ENCODE results near the gene ENPP7. TPM values are rescaled to one million over a fixed set of nuclear protein-coding genes. Genes with fewer than 3 reads are reported as not detected.
"Not testable (repeated sequence)": the region's sequence is repeated elsewhere in the genome, so short reads cannot be mapped to it uniquely, and the experiment has no call there.

ENPP7 gene
- total RNA-seq, 1 donor from 2014 or later, result not detected

DNA sequence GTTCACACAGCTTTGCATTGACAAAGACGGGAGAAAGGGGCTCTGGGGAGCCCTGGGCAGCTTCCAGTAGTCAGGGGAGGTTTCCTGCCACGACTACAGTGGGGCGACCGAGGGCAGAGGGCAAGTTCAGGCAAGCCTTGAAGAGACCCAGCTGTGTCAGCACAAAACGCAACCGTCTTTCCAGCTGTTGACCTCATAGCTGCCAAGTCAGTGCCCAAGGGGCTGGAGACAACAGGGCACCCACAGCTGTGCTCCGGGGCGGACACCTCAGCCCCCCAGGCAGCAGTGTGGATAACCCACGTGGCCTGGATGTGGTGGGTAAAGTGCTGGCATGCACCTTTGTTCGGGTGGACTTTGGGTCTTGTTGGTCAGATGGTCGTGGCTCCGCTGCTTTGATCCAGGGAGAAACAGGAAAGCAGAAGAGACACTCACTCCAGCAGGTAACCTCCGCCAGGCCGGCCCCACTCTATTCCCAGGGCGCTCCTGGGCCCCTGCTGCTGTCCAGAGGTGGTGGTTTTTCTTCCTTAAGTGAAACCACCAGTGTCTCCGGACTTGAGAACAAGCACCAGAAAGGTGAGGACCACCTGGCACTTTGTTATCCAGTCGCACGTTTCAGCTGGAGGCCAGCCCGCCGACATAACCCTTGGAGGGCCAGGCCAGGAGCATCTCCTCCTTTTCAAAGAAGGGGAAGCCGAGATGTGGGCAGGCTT lies 29.6 kb downstream of the ENPP7 start:
- Mint-ChIP-seq H3K4me1 (ENCODE audit: low read depth) (no peaks in the 10 kb centered on the region), H3K36me3 (ENCODE audit: low read depth) (no peaks in the 10 kb centered on the region), H3K27me3 (ENCODE audit: low read depth) (peaks cover 13% of the 10 kb centered on the region), H3K9me3 (ENCODE audit: low read depth) (no peaks in the 10 kb centered on the region), H3K4me3 (ENCODE audit: unreplicated experiment) (no peak overlapping the region), H3K27ac (ENCODE audit: unreplicated experiment) (no peak overlapping the region)
- TF ChIP-seq, protein P1, sequence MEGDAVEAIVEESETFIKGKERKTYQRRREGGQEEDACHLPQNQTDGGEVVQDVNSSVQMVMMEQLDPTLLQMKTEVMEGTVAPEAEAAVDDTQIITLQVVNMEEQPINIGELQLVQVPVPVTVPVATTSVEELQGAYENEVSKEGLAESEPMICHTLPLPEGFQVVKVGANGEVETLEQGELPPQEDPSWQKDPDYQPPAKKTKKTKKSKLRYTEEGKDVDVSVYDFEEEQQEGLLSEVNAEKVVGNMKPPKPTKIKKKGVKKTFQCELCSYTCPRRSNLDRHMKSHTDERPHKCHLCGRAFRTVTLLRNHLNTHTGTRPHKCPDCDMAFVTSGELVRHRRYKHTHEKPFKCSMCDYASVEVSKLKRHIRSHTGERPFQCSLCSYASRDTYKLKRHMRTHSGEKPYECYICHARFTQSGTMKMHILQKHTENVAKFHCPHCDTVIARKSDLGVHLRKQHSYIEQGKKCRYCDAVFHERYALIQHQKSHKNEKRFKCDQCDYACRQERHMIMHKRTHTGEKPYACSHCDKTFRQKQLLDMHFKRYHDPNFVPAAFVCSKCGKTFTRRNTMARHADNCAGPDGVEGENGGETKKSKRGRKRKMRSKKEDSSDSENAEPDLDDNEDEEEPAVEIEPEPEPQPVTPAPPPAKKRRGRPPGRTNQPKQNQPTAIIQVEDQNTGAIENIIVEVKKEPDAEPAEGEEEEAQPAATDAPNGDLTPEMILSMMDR (IDR thresholded peaks at IDR 0.05), result no peak
- peak; percentile 57 for DNase-seq (ENCODE audit: low spot score)

DNA sequence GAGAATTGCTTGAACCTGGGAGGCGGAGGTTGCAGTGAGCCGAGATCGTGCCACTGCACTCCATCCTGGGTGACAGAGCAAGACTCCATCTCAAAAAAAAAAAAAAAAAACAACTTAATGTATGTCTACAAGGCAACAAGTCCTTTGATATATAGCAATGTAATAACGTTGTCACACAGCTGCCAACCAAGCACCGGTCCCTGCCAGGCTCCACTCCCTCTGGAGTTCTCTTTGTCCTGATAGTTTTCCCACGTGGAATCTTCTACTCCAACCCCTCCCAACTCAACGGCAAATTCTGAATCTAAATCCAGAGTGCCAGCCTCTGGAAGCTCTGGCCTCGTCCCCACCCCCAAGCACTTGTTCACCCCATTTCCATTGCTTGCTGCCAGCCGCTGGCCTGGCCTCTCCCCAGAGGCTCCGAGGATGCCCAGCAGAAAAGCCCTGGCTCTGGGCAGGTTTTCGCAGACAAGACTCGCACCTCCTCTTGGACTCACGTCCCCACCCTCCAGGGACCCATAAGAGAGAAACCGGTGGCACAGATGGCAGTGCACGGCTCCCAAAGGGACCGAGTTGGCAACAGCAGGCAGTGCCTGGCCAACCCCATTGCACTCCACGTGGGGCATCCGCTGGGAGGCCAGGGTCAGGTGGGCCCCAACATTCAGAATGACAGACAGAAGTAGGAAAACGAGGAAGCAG lies 31.3 kb downstream of the ENPP7 start:
- no peaks in the 10 kb centered on the region for H3K36me3 Mint-ChIP-seq (ENCODE audit: low read depth)
- no peaks in the 10 kb centered on the region for H3K9me3 Mint-ChIP-seq (ENCODE audit: low read depth)
- H3K27me3 Mint-ChIP-seq (ENCODE audit: low read depth), result peaks cover 13% of the 10 kb centered on the region
- no peak overlapping the region for H3K27ac Mint-ChIP-seq (ENCODE audit: unreplicated experiment)
- H3K4me1 Mint-ChIP-seq (ENCODE audit: low read depth), result no peaks in the 10 kb centered on the region
- TF ChIP-seq, protein P1 (IDR thresholded peaks at IDR 0.05), result no peak
- DNase-seq (ENCODE audit: low spot score), result peak; percentile 57
- no peak overlapping the region for H3K4me3 Mint-ChIP-seq (ENCODE audit: unreplicated experiment)

DNA sequence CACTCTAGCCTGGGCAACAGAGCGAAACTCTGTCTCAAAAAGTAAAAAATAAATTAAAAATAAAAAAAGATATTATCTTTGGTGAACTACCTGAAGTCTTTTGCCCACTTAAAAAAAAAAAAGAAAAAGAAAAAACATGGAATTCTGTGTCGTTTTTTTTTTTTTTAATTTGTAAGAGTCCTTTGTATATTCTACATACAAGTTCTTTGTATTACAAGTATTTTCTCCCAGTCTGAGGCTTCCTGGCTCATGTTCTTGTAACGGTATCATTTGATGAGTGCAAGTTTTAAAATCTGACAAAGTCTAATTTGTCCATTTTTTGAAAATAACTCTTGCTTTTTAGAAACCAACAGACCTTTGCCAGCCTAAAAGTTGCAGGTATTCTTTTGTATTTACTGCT lies 35.0 kb downstream of the ENPP7 start:
- Mint-ChIP-seq H3K9me3 (ENCODE audit: low read depth) (no peaks in the 10 kb centered on the region), H3K27ac (ENCODE audit: unreplicated experiment) (no peak overlapping the region), H3K4me3 (ENCODE audit: unreplicated experiment) (no peak overlapping the region), H3K4me1 (ENCODE audit: low read depth) (no peaks in the 10 kb centered on the region), H3K36me3 (ENCODE audit: low read depth) (no peaks in the 10 kb centered on the region), H3K27me3 (ENCODE audit: low read depth) (peaks cover 9% of the 10 kb centered on the region)
- DNase-seq (ENCODE audit: low spot score), result no peak
- TF ChIP-seq, protein P1 (IDR thresholded peaks at IDR 0.05), result no peak

DNA sequence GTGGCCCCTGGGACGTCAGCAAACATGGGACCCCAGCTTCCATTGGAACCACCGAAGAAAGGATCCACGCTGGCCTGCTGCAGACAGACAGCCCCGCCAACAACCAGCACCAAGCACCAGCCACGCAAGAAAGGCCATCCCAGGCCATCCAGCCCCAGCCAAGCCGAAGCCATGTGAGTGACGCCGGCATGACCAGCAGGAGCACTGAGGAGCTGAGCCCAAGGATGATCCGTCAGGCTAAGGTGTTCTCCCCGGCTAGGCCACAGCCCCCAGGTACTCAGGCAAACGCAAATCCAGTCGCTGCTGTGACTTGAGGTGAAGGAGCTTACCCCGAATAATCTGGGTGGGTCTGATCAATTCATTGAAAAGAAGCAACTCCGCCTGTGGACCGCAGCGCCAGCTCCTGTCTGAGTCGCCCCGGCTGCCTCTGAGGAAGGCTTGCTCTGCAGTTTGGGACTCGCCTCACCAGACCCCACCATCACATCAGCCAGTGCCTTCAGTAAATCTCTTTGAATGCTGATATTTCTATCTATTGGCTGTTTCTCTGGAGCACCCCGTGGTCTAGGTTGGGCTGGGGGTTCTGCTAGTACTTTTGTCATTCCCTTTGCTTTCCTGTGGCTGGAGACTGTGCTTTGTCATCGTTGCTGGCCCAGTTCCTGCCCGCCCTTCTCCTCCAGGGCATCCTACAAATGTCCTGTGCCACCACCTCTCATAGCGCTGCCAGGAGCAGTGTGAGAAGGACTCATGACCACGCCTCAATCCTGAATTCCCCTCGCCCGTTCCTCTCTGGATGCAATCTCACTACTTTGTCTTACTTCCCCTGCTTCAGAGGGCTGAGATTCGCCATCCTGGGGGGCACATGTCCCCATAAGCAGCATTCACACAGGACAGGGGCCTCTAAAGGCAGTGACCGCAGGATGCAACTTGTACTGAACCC lies 39.1 kb downstream of the ENPP7 start:
- no peak overlapping the region for H3K27ac Mint-ChIP-seq (ENCODE audit: unreplicated experiment)
- DNase-seq (ENCODE audit: low spot score), result peak; percentile 57
- H3K36me3 Mint-ChIP-seq (ENCODE audit: low read depth), result no peaks in the 10 kb centered on the region
- H3K9me3 Mint-ChIP-seq (ENCODE audit: low read depth), result no peaks in the 10 kb centered on the region
- TF ChIP-seq, protein P1 (IDR thresholded peaks at IDR 0.05), result no peak
- no peak overlapping the region for H3K4me3 Mint-ChIP-seq (ENCODE audit: unreplicated experiment)
- H3K27me3 Mint-ChIP-seq (ENCODE audit: low read depth), result peaks cover 20% of the 10 kb centered on the region
- H3K4me1 Mint-ChIP-seq (ENCODE audit: low read depth), result no peaks in the 10 kb centered on the region

DNA sequence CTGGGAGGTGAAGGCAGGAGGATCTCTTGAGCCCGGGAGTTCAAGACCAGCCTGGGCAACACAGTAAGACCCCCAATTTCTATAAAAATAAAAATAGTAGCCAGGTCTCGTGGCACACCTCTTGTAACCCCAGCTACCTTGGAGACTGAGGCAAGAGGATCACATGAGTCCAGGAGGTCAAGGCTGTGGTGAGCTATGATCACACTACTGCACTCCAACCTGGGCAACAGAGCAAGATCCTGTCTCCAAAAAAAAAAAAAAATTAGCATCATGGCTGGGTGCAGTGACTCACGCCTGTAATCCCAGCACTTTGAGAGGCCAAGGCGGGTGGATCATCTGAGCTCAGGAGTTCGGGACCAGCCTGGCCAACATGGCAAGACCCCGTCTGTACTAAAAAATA lies 40.5 kb downstream of the ENPP7 start:
- Mint-ChIP-seq H3K27ac (ENCODE audit: unreplicated experiment) (no peak overlapping the region), H3K9me3 (ENCODE audit: low read depth) (no peaks in the 10 kb centered on the region), H3K36me3 (ENCODE audit: low read depth) (no peaks in the 10 kb centered on the region), H3K4me3 (ENCODE audit: unreplicated experiment) (no peak overlapping the region), H3K27me3 (ENCODE audit: low read depth) (peaks cover 20% of the 10 kb centered on the region), H3K4me1 (ENCODE audit: low read depth) (no peaks in the 10 kb centered on the region)
- peak; percentile 9 for DNase-seq (ENCODE audit: low spot score)
- TF ChIP-seq, protein P1 (IDR thresholded peaks at IDR 0.05), result no peak

DNA sequence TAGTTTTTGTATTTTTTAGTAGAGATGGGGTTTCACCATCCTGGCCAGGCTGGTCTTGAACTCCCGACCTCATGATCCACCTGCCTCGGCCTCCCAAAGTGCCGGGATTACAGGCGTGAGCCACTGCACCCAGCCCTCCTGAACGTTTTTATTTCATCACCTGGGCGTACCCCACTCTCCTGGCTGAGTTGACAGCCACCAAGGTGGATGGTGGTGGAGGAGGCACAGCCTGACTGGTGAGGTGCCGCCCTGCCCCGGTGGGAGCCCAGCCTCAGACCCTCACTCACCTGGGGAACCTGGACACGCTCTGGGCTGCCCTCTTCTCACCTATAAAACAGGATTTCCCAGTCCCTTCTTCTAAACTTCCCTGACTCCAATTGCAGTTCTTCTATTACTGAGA lies 42.0 kb downstream of the ENPP7 start:
- H3K4me3 Mint-ChIP-seq (ENCODE audit: unreplicated experiment); H3K9me3 Mint-ChIP-seq (ENCODE audit: low read depth); H3K4me1 Mint-ChIP-seq (ENCODE audit: low read depth); H3K27ac Mint-ChIP-seq (ENCODE audit: unreplicated experiment); H3K36me3 Mint-ChIP-seq (ENCODE audit: low read depth): not testable (repeated sequence)
- peak; percentile 53 for DNase-seq (ENCODE audit: low spot score)
- H3K27me3 Mint-ChIP-seq (ENCODE audit: low read depth), result peaks cover 25% of the 10 kb centered on the region

All from chondrocyte (in vitro differentiated cells).